SH-SY5Y (cell line): Measurements from ENCODE around the gene STAB1.

Experiments
- GATA2 ChIP-seq: IDR thresholded peaks from 2 replicates; pipeline ENCODE4 v1.6.1; 2011; ENCODE audit warnings: mild to moderate bottlenecking, low read depth, low read length
- GATA3 ChIP-seq: IDR thresholded peaks from 2 replicates; pipeline ENCODE4 v1.6.1; 2011; ENCODE audit warnings: low read depth, mild to moderate bottlenecking, low read length, moderate library complexity

DNA sequence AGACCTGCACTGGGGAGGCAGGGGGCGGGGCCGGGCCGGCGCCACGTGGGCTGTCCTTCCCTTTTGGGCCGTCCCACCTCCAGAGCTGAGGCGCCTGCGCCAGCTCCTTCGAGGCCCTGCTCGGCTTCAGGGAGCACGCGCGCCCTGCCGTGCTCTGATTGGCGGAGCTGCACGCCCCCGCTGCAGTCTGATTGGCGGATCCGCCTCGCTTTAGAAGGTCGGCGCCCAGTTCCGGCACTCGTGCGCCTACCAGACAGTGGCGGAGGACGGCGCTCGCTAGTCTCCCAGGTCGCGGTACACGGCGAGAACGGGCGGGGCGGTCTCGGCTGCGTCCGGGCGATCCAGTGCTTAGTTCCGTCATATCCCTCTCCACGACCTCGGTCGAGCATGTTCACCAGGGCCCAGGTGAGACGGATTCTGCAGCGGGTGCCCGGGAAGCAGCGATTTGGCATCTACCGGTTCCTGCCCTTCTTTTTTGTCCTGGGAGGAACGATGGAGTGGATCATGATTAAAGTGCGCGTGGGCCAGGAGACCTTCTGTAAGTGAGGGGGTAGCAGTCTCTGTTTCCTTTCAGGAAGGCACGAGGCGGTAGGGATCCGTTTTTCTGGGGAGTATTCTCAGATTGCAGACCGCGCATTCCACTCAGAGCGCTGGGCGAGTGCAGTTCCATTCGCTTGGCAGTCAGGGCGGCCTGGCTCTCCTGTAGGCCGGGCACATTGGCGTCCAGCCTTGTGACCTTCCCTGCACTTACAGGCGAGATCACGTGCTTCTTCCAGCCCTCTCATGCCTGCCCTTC lies 41.4 kb downstream of the STAB1 start, which contains the start of gene UQCC5:
- TF ChIP-seq GATA3, result no peak
- TF ChIP-seq GATA2, result no peak
